ENCODE results near the gene ELF4. TPM values are rescaled to one million over a fixed set of nuclear protein-coding genes. Genes with fewer than 3 reads are reported as not detected.

ELF4 gene
- total and polyA plus RNA-seq, 2 experiments from 2014 or later = 0.50 to 1.8 TPM

DNA sequence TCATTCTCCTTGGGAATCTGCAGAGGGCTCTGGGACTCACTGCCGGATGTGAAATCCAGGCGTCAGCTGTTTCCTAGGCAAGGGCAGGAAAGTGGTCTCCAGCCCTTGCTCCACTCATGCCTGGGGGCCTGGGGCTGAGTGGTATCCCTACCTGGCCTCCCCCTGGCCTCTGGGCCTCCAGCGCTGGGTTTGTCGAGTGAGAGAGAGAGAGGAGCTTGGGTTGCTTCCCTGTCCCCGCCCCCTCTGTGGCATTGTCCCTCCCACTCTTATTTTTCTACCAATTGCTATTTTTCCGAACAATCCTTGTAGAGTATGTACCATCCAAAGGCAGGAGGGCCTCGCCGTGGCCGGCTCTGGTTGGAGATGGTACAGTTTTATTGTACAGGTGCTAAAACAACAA, 53.1 kb downstream of the ELF4 start:
- no peak overlapping the region for H3K4me3 ChIP-seq
- no peak overlapping the region for H2AFZ ChIP-seq
- no peak overlapping the region for H3K4me2 ChIP-seq
- ATAC-seq = no peak
- no peak overlapping the region for H3K4me3 Mint-ChIP-seq
- TF ChIP-seq ZNF114 (CRISPR knock-in tag; IDR thresholded peaks at IDR 0.05) = no peak
- no peak for TF ChIP-seq ZNF462 (CRISPR knock-in tag; IDR thresholded peaks at IDR 0.05)
- TF ChIP-seq STAT1 (IDR thresholded peaks at IDR 0.05; ENCODE audit: unreplicated experiment) = no peak
- no peak for TF ChIP-seq JUNB (IDR thresholded peaks at IDR 0.05; ENCODE audit: unreplicated experiment)
- peaks cover 37% of the 10 kb centered on the region for H3K27me3 ChIP-seq (ENCODE audit: insufficient read depth)
- H3K36me3 ChIP-seq (ENCODE audit: insufficient read depth) = no peaks in the 10 kb centered on the region
- H3K4me1 Mint-ChIP-seq = peaks cover 16% of the 10 kb centered on the region
- H3K36me3 Mint-ChIP-seq (ENCODE audit: low read depth) = no peaks in the 10 kb centered on the region
- no peaks in the 10 kb centered on the region for H3K9me2 ChIP-seq (ENCODE audit: insufficient read depth)
- no peaks in the 10 kb centered on the region for H3F3A ChIP-seq (replicated peaks; ENCODE audit: low read depth)
- peaks cover 40% of the 10 kb centered on the region for H3K27me3 Mint-ChIP-seq (ENCODE audit: insufficient read depth, low read depth, poor library complexity)
- peak; percentile 36 for DNase-seq (ENCODE audit: low spot score)
- H3K79me2 ChIP-seq (replicated peaks; ENCODE audit: insufficient read depth) = no peaks in the 10 kb centered on the region
- H3K27ac Mint-ChIP-seq = no peak overlapping the region
- no peaks in the 10 kb centered on the region; the same call in 2 of the 3 replicates for H3K9me3 Mint-ChIP-seq
- H3K27ac ChIP-seq (ENCODE audit: low read depth) = no peak overlapping the region
- H3K4me1 ChIP-seq (ENCODE audit: insufficient read depth) = peaks cover 9% of the 10 kb centered on the region; the same call in 1 of the 2 replicates
- H4K20me1 ChIP-seq (replicated peaks; ENCODE audit: insufficient read depth) = no peaks in the 10 kb centered on the region

DNA sequence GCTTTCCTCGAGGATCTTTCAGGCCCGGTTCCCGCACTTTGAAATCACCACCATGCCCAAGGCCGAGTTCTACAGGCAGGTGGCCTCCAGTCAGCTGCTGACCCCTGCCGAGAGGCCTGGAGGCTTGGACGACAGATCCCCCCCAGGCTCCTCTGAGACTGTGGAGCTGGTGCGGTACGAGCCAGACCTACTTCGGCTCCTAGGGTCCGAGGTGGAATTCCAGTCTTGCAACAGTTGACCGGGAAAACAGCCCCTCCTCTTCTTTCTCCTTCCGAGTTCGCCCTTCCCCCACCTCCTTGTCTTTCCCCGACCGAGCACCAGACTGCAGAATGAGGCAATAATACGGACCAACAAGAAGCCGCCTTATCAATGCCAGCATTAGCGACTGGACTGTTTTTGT, 54.4 kb downstream of the ELF4 start:
- Histone ChIP-seq H3K36me3 (ENCODE audit: insufficient read depth) (no peaks in the 10 kb centered on the region), H4K20me1 (replicated peaks; ENCODE audit: insufficient read depth) (no peaks in the 10 kb centered on the region), H3F3A (replicated peaks; ENCODE audit: low read depth) (no peaks in the 10 kb centered on the region), H3K4me2 (0 out of 2 replicates have a peak overlapping the region, but pooled peaks have one; percentile 43), H3K27me3 (ENCODE audit: insufficient read depth) (peaks cover 25% of the 10 kb centered on the region), H3K4me3 (no peak overlapping the region), H3K9me2 (ENCODE audit: insufficient read depth) (no peaks in the 10 kb centered on the region), H3K27ac (ENCODE audit: low read depth) (no peak overlapping the region), H2AFZ (no peak overlapping the region), H3K79me2 (replicated peaks; ENCODE audit: insufficient read depth) (no peaks in the 10 kb centered on the region), H3K4me1 (ENCODE audit: insufficient read depth) (peaks cover 9% of the 10 kb centered on the region; the same call in 1 of the 2 replicates)
- DNase-seq (ENCODE audit: low spot score) = peak; percentile 51
- Mint-ChIP-seq H3K27me3 (ENCODE audit: insufficient read depth, low read depth, poor library complexity) (peaks cover 30% of the 10 kb centered on the region), H3K4me3 (peak overlapping the region; percentile 42; the same call in 2 of the 3 replicates), H3K4me1 (peaks cover 16% of the 10 kb centered on the region), H3K9me3 (no peaks in the 10 kb centered on the region), H3K36me3 (ENCODE audit: low read depth) (no peaks in the 10 kb centered on the region), H3K27ac (no peak overlapping the region)
- ATAC-seq = peak; percentile 14
- no peak for TF ChIP-seq EZH2 (IDR thresholded peaks at IDR 0.05; ENCODE audit: low read depth, unreplicated experiment)
- TF ChIP-seq EZH2phosphoT487 (IDR thresholded peaks at IDR 0.05; ENCODE audit: unreplicated experiment) = no peak
- TF ChIP-seq ETS1 (IDR thresholded peaks at IDR 0.05) = no peak
- TF ChIP-seq CREB1 (CRISPR knock-in tag; IDR thresholded peaks at IDR 0.05; ENCODE audit: low read depth) = no peak
- TF ChIP-seq NANOG (IDR thresholded peaks at IDR 0.05; ENCODE audit: borderline replicate concordance) = no peak
- no peak for TF ChIP-seq REST (IDR thresholded peaks at IDR 0.05; ENCODE audit: unreplicated experiment)
- no peak for TF ChIP-seq ZNF114 (CRISPR knock-in tag; IDR thresholded peaks at IDR 0.05)
- no peak for TF ChIP-seq POLR2AphosphoS5 (IDR thresholded peaks at IDR 0.05; ENCODE audit: low read depth)
- TF ChIP-seq JUNB (IDR thresholded peaks at IDR 0.05; ENCODE audit: unreplicated experiment) = no peak
